Vein endothelial cell (primary cell): Measurements from ENCODE around the gene FBXO5. TPM values are rescaled to one million over a fixed set of nuclear protein-coding genes. Genes with fewer than 3 reads are reported as not detected.

ENCODE experiments used
- small RNA-seq: library from RNA; depleted of rRNA; stranded (forward); fragments of <200 nt; gene quantifications from one replicate; pipeline ENCODE3, GENCODE V24; 2012
- total RNA-seq: library from RNA; depleted of rRNA; stranded (reverse); fragments of >200 nt; gene quantifications from 2 replicates; pipeline ENCODE4 v1.2.3, GENCODE V29; 2012

FBXO5 gene, protein sequence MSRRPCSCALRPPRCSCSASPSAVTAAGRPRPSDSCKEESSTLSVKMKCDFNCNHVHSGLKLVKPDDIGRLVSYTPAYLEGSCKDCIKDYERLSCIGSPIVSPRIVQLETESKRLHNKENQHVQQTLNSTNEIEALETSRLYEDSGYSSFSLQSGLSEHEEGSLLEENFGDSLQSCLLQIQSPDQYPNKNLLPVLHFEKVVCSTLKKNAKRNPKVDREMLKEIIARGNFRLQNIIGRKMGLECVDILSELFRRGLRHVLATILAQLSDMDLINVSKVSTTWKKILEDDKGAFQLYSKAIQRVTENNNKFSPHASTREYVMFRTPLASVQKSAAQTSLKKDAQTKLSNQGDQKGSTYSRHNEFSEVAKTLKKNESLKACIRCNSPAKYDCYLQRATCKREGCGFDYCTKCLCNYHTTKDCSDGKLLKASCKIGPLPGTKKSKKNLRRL
- total RNA-seq, result 10.1 and 18.8 TPM in 2 replicates

DNA sequence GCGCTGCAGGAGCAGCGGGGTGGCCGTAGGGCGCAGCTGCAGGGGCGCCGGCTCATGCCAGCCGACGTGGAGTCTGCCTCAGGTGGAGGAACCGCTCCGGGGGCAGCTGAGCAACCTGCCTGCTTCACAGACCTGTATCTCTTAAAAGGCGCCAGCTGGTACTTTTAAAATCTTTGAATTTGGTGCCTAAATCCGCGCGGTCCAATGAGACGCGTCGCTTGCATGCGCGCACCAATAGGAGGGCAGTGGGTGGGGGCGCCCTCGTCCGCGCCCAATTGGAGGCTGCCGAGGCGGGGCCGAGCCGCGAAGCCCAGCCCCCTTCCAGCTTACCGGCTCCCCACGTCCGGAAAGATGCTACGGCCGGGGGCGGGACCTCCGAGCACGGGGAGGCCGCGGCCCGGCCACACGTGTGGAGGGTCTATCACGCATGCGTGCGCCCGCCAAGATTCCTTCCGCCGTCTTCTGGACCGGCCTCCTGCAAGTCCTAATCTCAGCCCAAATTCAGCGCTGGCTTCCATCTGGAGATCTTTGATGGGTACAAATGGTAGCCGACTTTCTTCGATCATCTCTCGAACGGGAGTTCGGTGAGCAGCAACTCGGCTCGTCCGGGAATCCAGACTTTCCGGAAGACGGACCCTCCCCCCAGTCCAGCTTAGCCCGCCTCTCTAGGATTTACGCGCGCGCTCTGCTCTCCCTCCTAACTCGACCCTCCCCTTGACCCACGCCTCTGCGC is at the start of gene FBXO5:
TSS of gene FBXO5 (minus strand) at position 138 of the 733 bp plus-strand sequence. CDS start at position 56, 82 bp downstream.

DNA sequence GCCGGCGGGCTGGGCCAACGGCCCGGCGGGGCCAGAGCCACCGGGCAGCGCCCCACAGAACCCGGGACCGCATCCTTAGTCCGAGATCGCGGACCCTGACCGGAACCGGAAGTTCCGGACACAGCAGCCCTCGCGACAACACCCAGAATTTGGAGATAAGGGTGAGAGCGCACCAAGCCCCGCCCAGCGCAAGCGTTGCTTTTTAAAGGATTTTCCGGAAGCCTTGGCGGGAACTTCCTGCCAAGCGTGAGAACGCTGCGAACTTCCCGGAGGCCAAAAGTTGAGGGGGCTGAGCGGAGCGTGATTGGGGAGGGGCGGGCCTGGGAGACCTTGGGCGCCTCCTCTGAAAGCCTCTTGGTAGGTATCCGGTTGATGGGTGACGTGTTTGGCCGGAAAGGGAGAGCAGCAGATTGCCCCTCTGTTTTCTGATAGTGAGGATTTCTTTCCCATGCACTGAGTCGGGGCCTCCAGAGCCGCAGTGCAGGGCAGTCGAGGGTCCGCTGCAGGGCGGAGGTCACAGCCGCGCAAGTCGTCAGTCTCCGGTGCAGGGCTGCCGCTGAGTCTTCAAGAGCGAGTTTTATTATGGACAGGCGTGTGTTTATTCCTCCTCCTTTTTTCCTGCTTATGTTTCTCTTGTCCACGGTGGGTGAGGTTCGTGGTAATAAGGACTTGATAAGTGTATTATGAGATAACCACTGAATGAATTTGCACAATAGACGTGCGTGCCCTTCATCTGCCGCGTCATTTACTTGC is 19.9 kb upstream of the FBXO5 start, which contains the start of gene MTRF1L:
TSS of gene MTRF1L (minus strand) at position 97 of the 753 bp plus-strand sequence. CDS start at position 73, 24 bp downstream.

Small RNA genes within 50 kb of the gene (small RNA-seq; reads per million reads assigned to genes)
- gene AL080276.1, result not detected

Other genes with a start within 250 kb of the FBXO5 start
- 0.33 and 0.76 TPM in 2 replicates for gene VIP, start 232.2 kb downstream of the FBXO5 start, total RNA-seq
- gene MTRF1L, start 19.7 kb upstream of the FBXO5 start, total RNA-seq, result 24.2 and 26.3 TPM in 2 replicates
- gene RGS17, start 148.2 kb upstream of the FBXO5 start, total RNA-seq, result 1.3 and 3.4 TPM in 2 replicates